Measurements from ENCODE around the gene GPR146. TPM values are rescaled to one million over a fixed set of nuclear protein-coding genes. Genes with fewer than 3 reads are reported as not detected.

The GPR146 gene
- total RNA-seq, 4 donors from 2014 or later = 26.9 to 61.7 (median 39.0) TPM

- no peak for DNase-seq (ENCODE audit: low spot score in 2 of 2)
- WGBS, 2 donors = 95% methylated on average over 16 of the region's 16 CpGs
- intact Hi-C loops (cut with DNase I; ENCODE audit: low total_unique reads) = no loop called here
- H3K4me3 ChIP-seq (ENCODE audit: low read depth, poor library complexity, severe bottlenecking) = no peak overlapping the region
- no peak for TF ChIP-seq POLR2A (IDR thresholded peaks at IDR 0.05)
- TF ChIP-seq CTCF (IDR thresholded peaks at IDR 0.05) = no peak
Measured at GRCh38 chr7:1099637-1100036, 55.3 kb downstream of the GPR146 start.

- WGBS, 2 donors = 88% methylated on average over 8 to 10 of the region's 14 CpGs
- intact Hi-C loops (cut with DNase I; ENCODE audit: low total_unique reads) = no loop called here
- H3K4me3 ChIP-seq (ENCODE audit: low read depth, poor library complexity, severe bottlenecking) = no peak overlapping the region
- DNase-seq (ENCODE audit: low spot score in 2 of 2) = no peak
- no peak for TF ChIP-seq POLR2A (IDR thresholded peaks at IDR 0.05)
- TF ChIP-seq CTCF (IDR thresholded peaks at IDR 0.05) = no peak
Measured at GRCh38 chr7:1100386-1100785, 56.0 kb downstream of the GPR146 start.

GRCh38 chr7:1100834-1101562 lies 56.7 kb downstream of the GPR146 start:
- 82 to 87% methylated on average over 25 to 31 of the region's 34 CpGs for WGBS, 2 donors
- DNase-seq (ENCODE audit: low spot score in 2 of 2) = no peak
- TF ChIP-seq POLR2A (IDR thresholded peaks at IDR 0.05) (no peak), CTCF (IDR thresholded peaks at IDR 0.05) (no peak)

GRCh38 chr7:1101563-1102431 lies 57.5 kb downstream of the GPR146 start:
- no peak overlapping the region for H3K4me3 ChIP-seq (ENCODE audit: low read depth, poor library complexity, severe bottlenecking)
- WGBS, 2 donors = 90 to 94% methylated on average over 36 to 45 of the region's 47 CpGs
- intact Hi-C loops (cut with DNase I; ENCODE audit: low total_unique reads) = no loop called here
- DNase-seq (ENCODE audit: low spot score in 2 of 2) = no peak
- TF ChIP-seq POLR2A (IDR thresholded peaks at IDR 0.05) (no peak), CTCF (IDR thresholded peaks at IDR 0.05) (no peak)

More at GRCh38 chr7:1100834-1101562, 56.7 kb downstream of the GPR146 start:
- no peak overlapping the region for H3K4me3 ChIP-seq (ENCODE audit: low read depth, poor library complexity, severe bottlenecking)
- intact Hi-C loops (cut with DNase I; ENCODE audit: low total_unique reads) = no loop called here

- intact Hi-C loops (cut with DNase I; ENCODE audit: low total_unique reads) = no loop called here
- no peak overlapping the region for H3K4me3 ChIP-seq (ENCODE audit: low read depth, poor library complexity, severe bottlenecking)
- no peak for TF ChIP-seq POLR2A (IDR thresholded peaks at IDR 0.05)
- TF ChIP-seq CTCF (IDR thresholded peaks at IDR 0.05) = no peak
- no peak for DNase-seq (ENCODE audit: low spot score in 2 of 2)
- WGBS, 2 donors = 89 to 92% methylated on average over 26 to 34 of the region's 34 CpGs
Measured at GRCh38 chr7:1103009-1103788, 58.9 kb downstream of the GPR146 start.

All from lower leg skin (tissue), 4 donors.